Measurements from ENCODE around the gene ETHE1.

DNA sequence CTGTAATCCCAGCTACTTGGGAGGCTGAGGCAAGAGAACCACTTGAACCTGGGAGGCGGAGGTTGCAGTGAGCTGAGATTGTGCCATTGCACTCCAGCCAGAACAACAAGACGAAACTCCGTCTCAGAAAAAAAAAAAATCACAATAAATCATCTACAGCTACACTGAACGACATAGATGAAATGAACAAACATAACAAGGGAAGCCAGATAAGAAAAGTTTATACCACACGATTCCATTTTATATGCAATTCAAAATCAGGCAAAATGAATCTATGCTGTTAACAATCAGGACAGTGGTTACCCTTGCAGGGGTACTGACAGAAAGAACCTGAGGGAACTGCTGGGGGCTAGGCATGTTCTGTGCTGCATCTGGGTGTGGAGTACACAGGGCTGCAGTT, 42.7 kb upstream of the ETHE1 start:
- TF ChIP-seq, protein P1, sequence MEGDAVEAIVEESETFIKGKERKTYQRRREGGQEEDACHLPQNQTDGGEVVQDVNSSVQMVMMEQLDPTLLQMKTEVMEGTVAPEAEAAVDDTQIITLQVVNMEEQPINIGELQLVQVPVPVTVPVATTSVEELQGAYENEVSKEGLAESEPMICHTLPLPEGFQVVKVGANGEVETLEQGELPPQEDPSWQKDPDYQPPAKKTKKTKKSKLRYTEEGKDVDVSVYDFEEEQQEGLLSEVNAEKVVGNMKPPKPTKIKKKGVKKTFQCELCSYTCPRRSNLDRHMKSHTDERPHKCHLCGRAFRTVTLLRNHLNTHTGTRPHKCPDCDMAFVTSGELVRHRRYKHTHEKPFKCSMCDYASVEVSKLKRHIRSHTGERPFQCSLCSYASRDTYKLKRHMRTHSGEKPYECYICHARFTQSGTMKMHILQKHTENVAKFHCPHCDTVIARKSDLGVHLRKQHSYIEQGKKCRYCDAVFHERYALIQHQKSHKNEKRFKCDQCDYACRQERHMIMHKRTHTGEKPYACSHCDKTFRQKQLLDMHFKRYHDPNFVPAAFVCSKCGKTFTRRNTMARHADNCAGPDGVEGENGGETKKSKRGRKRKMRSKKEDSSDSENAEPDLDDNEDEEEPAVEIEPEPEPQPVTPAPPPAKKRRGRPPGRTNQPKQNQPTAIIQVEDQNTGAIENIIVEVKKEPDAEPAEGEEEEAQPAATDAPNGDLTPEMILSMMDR (IDR thresholded peaks at IDR 0.05; ENCODE audit: low read length) = no peak
- TF ChIP-seq EZH2 (IDR thresholded peaks at IDR 0.05; ENCODE audit: borderline replicate concordance, low read length) = no peak
